HepG2 (cell line): Measurements from ENCODE around the gene ABCB4. TPM values are rescaled to one million over a fixed set of nuclear protein-coding genes. Genes with fewer than 3 reads are reported as not detected.

Experiments
- HMG20B ChIP-seq: conservative IDR thresholded peaks from 2 replicates; pipeline ENCODE4 v1.6.1; 2016; ENCODE audit warnings: missing genetic modification reagents, missing compliant biosample characterization
- KMT2B ChIP-seq: IDR thresholded peaks from 2 replicates; pipeline ENCODE4 v1.6.1; 2016; ENCODE audit warnings: missing genetic modification reagents, missing compliant biosample characterization
- SKI ChIP-seq: fragments of 450-650 bp; IDR thresholded peaks from one replicate; pipeline ENCODE4 v1.6.1; 2018; ENCODE audit warnings: mild to moderate bottlenecking; ENCODE audit not compliant: partially characterized antibody
- ZNF138 ChIP-seq: sonication (generic); formaldehyde crosslinking; IDR thresholded peaks from 2 replicates; pipeline ENCODE4 v1.5.0; 2020; ENCODE audit warnings: mild to moderate bottlenecking, low read depth, missing genetic modification reagents
- ZNF781 ChIP-seq: sonication (generic); formaldehyde crosslinking; IDR thresholded peaks from 2 replicates; pipeline ENCODE4 v1.5.1; 2020; ENCODE audit warnings: borderline replicate concordance, mild to moderate bottlenecking, missing genetic modification reagents; ENCODE audit errors: not compliant biosample characterization
- polyA plus RNA-seq, 8 experiments: library from polyadenylated mRNA; depleted of rRNA in 3 of 8; stranded (reverse) in 7 of 8; unstranded in 1 of 8; fragments of >200 nt; fragmentation: Illumina TruSeq in 4 of 8; extraction: Trizol in 4 of 8; gene quantifications; 2 replicates each; pipeline versions ENCODE4 v1.2.1 to v1.2.3, GENCODE V29; 2011 to 2016; ENCODE audit warnings: low read depth in 4 of 8, missing spikeins in 1 of 8, mixed read lengths in 1 of 8; ENCODE audit not compliant: insufficient read depth in 1 of 8
- total RNA-seq, 5 experiments: library from RNA; depleted of rRNA; stranded (reverse); fragments of >200 nt; fragmentation: Illumina TruSeq; extraction: Trizol; gene quantifications; 2 replicates each; pipeline ENCODE4 v1.2.3, GENCODE V29; 2016; ENCODE audit warnings: low read depth in 1 of 5
- TF ChIP-seq, protein P1 (sequence below): sonication (generic); formaldehyde crosslinking; IDR thresholded peaks from 2 replicates; pipeline ENCODE4 v1.5.0; 2020; ENCODE audit warnings: mild to moderate bottlenecking, missing genetic modification reagents, borderline replicate concordance
- TF ChIP-seq, protein P2 (sequence below): sonication (generic); formaldehyde crosslinking; IDR thresholded peaks from 2 replicates; pipeline ENCODE4 v1.4.0; 2020; ENCODE audit warnings: missing genetic modification reagents, borderline replicate concordance
- TF ChIP-seq, protein P3 (sequence below), 2 experiments: sonication (generic) in 1 of 2; formaldehyde crosslinking in 1 of 2; IDR thresholded peaks; 2 replicates each; pipeline versions ENCODE4 v1.4.0 to v1.6.1; 2016 to 2020; ENCODE audit warnings: borderline replicate concordance in 1 of 2, low read depth in 1 of 2, mild to moderate bottlenecking in 1 of 2, missing genetic modification reagents in 1 of 2

The ABCB4 gene
- total and polyA plus RNA-seq, 2 of the 13 experiments (the other 11 are each of a cell fraction or from before 2014, with no cell fraction given), result 18.0 to 32.4 TPM

- TF ChIP-seq, protein P1, sequence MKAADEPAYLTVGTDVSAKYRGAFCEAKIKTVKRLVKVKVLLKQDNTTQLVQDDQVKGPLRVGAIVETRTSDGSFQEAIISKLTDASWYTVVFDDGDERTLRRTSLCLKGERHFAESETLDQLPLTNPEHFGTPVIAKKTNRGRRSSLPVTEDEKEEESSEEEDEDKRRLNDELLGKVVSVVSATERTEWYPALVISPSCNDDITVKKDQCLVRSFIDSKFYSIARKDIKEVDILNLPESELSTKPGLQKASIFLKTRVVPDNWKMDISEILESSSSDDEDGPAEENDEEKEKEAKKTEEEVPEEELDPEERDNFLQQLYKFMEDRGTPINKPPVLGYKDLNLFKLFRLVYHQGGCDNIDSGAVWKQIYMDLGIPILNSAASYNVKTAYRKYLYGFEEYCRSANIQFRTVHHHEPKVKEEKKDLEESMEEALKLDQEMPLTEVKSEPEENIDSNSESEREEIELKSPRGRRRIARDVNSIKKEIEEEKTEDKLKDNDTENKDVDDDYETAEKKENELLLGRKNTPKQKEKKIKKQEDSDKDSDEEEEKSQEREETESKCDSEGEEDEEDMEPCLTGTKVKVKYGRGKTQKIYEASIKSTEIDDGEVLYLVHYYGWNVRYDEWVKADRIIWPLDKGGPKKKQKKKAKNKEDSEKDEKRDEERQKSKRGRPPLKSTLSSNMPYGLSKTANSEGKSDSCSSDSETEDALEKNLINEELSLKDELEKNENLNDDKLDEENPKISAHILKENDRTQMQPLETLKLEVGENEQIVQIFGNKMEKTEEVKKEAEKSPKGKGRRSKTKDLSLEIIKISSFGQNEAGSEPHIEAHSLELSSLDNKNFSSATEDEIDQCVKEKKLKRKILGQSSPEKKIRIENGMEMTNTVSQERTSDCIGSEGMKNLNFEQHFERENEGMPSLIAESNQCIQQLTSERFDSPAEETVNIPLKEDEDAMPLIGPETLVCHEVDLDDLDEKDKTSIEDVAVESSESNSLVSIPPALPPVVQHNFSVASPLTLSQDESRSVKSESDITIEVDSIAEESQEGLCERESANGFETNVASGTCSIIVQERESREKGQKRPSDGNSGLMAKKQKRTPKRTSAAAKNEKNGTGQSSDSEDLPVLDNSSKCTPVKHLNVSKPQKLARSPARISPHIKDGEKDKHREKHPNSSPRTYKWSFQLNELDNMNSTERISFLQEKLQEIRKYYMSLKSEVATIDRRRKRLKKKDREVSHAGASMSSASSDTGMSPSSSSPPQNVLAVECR (CRISPR knock-in tag), result no peak
- TF ChIP-seq, protein P2, sequence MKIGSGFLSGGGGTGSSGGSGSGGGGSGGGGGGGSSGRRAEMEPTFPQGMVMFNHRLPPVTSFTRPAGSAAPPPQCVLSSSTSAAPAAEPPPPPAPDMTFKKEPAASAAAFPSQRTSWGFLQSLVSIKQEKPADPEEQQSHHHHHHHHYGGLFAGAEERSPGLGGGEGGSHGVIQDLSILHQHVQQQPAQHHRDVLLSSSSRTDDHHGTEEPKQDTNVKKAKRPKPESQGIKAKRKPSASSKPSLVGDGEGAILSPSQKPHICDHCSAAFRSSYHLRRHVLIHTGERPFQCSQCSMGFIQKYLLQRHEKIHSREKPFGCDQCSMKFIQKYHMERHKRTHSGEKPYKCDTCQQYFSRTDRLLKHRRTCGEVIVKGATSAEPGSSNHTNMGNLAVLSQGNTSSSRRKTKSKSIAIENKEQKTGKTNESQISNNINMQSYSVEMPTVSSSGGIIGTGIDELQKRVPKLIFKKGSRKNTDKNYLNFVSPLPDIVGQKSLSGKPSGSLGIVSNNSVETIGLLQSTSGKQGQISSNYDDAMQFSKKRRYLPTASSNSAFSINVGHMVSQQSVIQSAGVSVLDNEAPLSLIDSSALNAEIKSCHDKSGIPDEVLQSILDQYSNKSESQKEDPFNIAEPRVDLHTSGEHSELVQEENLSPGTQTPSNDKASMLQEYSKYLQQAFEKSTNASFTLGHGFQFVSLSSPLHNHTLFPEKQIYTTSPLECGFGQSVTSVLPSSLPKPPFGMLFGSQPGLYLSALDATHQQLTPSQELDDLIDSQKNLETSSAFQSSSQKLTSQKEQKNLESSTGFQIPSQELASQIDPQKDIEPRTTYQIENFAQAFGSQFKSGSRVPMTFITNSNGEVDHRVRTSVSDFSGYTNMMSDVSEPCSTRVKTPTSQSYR (CRISPR knock-in tag), result no peak
- TF ChIP-seq KMT2B (CRISPR knock-in tag) (no peak), HMG20B (CRISPR knock-in tag) (no peak), ZNF138 (CRISPR knock-in tag) (no peak), ZNF781 (CRISPR knock-in tag) (no peak), SKI (no peak)
- TF ChIP-seq, protein P3, sequence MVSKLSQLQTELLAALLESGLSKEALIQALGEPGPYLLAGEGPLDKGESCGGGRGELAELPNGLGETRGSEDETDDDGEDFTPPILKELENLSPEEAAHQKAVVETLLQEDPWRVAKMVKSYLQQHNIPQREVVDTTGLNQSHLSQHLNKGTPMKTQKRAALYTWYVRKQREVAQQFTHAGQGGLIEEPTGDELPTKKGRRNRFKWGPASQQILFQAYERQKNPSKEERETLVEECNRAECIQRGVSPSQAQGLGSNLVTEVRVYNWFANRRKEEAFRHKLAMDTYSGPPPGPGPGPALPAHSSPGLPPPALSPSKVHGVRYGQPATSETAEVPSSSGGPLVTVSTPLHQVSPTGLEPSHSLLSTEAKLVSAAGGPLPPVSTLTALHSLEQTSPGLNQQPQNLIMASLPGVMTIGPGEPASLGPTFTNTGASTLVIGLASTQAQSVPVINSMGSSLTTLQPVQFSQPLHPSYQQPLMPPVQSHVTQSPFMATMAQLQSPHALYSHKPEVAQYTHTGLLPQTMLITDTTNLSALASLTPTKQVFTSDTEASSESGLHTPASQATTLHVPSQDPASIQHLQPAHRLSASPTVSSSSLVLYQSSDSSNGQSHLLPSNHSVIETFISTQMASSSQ (IDR thresholded peaks at IDR 0.05; ENCODE audit: low read depth), result no peak
- TF ChIP-seq, protein P3 (CRISPR knock-in tag; IDR thresholded peaks at IDR 0.05; ENCODE audit: borderline replicate concordance), result no peak
Observed at GRCh38 chr7:87369216-87369615, 106.3 kb downstream of the ABCB4 start (continued).
